Loucy (cell line): ENCODE measurements around the gene PKP4.

ENCODE experiments used
- CTCF ChIP-seq: fragments of 200-600 bp; sonication (generic); conservative IDR thresholded peaks from 2 replicates; pipeline ENCODE4 v1.5.1; 2014; ENCODE audit warnings: mild to moderate bottlenecking, antibody characterized with exemption, low read length
- EZH2phosphoT487 ChIP-seq: fragments of 200-600 bp; IDR thresholded peaks from 2 replicates; pipeline ENCODE4 v1.6.1; 2018; ENCODE audit warnings: antibody characterized with exemption, mild to moderate bottlenecking, moderate library complexity, borderline replicate concordance

GRCh38 chr2:158484892-158485556, 28.3 kb downstream of the PKP4 start:
- TF ChIP-seq CTCF = no peak
- TF ChIP-seq EZH2phosphoT487 = no peak
